Body of pancreas (tissue), 4 donors: Measurements from ENCODE around the gene NACA.

ENCODE experiments used
- POLR2A ChIP-seq, 3 donors: fragments of 450-650 bp; IDR thresholded peaks; one replicate each; pipeline ENCODE4 v1.6.1; 2016; ENCODE audit warnings: antibody characterized with exemption in 3 of 3, mild to moderate bottlenecking in 2 of 3
- TF ChIP-seq, protein P1 (sequence below), 7 experiments: fragments of 450-650 bp in 4 of 7; fragments of 200-600 bp in 3 of 7; sonication (generic) in 3 of 7; IDR thresholded peaks; one replicate each; pipeline ENCODE4 v1.5.1; 2016 to 2019; ENCODE audit warnings: antibody characterized with exemption in 7 of 7

DNA sequence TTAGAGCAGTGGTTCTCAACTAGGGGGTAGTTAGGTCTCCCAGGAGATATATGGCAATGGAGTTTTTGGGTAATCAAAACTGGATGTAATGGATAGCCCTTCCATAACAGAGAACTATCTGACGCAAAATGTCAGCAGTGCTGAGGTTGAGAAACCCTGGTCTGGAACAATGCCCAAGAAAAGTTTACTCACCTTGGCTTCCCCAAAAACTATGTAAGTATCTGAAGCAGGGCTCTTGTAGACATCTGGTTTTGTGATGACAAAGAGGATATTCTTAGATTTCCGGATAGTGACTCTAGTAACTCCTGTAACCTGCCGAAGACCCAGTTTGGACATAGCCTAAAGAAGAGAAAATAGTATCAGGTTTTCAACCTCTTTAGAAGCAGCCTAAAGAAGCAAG lies 11.8 kb downstream of the NACA start:
- TF ChIP-seq, protein P1, sequence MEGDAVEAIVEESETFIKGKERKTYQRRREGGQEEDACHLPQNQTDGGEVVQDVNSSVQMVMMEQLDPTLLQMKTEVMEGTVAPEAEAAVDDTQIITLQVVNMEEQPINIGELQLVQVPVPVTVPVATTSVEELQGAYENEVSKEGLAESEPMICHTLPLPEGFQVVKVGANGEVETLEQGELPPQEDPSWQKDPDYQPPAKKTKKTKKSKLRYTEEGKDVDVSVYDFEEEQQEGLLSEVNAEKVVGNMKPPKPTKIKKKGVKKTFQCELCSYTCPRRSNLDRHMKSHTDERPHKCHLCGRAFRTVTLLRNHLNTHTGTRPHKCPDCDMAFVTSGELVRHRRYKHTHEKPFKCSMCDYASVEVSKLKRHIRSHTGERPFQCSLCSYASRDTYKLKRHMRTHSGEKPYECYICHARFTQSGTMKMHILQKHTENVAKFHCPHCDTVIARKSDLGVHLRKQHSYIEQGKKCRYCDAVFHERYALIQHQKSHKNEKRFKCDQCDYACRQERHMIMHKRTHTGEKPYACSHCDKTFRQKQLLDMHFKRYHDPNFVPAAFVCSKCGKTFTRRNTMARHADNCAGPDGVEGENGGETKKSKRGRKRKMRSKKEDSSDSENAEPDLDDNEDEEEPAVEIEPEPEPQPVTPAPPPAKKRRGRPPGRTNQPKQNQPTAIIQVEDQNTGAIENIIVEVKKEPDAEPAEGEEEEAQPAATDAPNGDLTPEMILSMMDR (IDR thresholded peaks at IDR 0.05), result no peak
- no peak for TF ChIP-seq POLR2A (IDR thresholded peaks at IDR 0.05)
